ENCODE results near the gene SLC2A6.

The SLC2A6 gene

DNA sequence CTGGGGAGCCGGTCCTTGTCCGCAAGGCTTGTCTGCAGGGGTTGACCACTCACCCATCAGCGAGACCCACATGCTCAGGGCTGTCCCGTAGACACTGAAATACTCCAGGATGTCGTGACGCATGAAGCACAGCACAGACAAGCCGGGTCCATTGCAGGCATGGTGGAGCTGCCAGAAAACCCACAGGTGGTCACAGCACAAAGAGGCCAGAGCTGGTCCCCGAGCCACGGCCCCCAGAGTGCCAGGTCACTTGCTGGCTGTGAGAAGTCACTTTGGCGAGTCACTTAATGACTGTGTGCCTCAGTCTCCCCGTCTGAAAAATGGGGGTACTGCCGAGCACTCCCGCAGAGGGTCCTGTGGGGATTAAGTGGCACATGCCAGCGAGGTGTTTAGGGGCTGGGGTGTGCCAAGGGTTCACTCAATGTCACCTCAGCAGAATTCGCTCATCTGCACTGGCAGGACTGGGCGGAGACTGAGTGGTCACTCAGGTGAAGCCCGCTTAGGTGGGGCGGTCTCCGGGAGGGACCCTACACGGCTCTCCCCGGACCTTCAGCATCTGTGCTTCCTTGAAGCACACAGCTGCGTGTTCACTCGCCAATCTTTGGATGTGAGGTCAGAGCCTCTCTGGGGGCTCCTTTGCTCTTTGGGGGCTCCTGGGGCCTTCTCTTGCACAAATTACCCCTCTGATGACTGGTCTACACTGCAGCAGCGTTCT lies 41.4 kb upstream of the SLC2A6 start:
- no peaks in the 10 kb centered on the region for H3K9me3 Mint-ChIP-seq
- H3K27ac Mint-ChIP-seq = peak overlapping the region; percentile 54 to 92 (median 87)
- H3K27me3 Mint-ChIP-seq (ENCODE audit: low read depth) = peaks cover 4% of the 10 kb centered on the region
- H3K36me3 Mint-ChIP-seq (ENCODE audit: low read depth) = no peaks in the 10 kb centered on the region
- TF ChIP-seq CTCF (IDR thresholded peaks at IDR 0.05; ENCODE audit: unreplicated experiment in 3 of 3) = no peak
- peaks cover 61% of the 10 kb centered on the region for H3K4me1 Mint-ChIP-seq
- no peak overlapping the region for H3K4me3 Mint-ChIP-seq

DNA sequence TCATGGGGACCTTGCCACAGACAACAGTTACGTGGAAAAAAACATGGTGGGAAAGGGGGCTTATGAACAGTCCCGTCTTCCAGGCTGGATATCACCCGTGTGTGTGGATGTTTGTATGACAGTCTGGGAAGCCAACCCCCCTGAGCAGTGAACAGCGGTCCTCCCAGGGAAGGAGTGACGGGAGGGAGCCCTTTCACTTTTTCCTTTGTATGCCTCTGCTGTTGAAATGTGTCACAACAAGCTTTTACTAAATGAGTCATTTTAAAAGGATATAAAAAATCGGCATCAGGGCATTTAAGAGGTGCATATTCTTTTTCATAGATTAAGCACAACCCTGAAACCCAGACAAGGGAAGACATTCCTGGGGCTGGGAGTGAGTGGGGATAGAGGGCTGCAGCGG lies 40.8 kb upstream of the SLC2A6 start:
- Mint-ChIP-seq H3K36me3 (ENCODE audit: low read depth) (no peaks in the 10 kb centered on the region), H3K27me3 (ENCODE audit: low read depth) (peaks cover 4% of the 10 kb centered on the region), H3K4me3 (no peak overlapping the region), H3K9me3 (no peaks in the 10 kb centered on the region), H3K4me1 (peaks cover 61% of the 10 kb centered on the region), H3K27ac (peak overlapping the region; percentile 54 to 92 (median 71))
- no peak for TF ChIP-seq CTCF (IDR thresholded peaks at IDR 0.05; ENCODE audit: unreplicated experiment in 3 of 3)

DNA sequence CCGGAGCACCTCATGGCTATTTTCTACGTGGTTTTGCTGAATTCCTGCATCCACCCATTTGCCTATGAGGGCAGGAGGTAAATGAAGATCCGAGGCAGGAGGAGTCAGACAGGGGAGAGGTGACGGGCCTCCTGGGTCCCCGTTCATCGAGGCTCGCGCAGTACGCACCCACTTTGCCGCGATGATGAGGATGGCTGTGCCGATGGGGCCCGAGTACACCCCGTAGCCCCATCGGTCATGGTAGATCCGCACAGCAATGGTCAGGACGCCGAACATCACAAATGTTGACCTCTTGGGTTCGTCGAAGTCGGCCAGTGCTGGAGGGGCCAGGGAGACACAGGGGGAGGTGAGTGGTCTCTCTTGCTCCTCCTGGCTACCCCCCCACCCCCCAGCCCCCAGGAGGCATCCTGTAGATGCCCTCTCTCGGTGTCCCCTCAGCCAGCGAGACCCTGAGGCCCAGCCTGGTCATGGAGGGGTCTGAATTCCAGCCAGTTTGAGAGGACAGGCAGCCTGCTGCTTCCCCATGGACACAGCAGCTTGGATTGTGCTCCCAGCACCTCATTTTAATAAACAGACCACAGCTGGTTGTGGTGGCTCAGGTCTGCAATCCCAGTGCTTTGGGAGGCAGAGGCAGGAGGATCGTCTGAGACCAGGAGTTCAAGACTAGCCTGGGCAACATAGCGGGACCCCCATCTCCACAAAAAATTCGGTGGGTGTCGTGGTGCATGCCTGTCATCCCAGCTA lies 40.0 kb upstream of the SLC2A6 start:
- no peaks in the 10 kb centered on the region for H3K36me3 Mint-ChIP-seq (ENCODE audit: low read depth)

DNA sequence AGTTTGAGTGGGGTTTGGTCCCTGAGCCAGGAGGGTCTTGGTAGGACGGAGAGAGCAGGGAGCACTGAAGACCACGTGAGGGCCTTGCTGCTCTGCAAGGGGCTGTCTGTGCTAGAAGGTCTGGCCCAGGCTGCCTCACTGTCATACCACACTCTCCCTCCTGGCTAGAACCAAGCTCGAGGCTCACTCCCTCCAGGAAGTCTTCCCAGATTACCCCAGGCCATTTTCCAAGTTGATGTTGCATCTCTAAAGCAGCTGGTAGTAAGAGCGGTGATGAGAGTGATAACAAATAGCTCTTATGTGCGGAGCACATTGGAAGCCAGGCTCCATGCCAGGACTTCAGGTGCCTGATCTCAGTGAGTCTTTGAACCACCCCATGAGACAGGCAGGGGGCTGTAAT lies 39.3 kb upstream of the SLC2A6 start:
- Mint-ChIP-seq H3K4me1 (peaks cover 59% of the 10 kb centered on the region), H3K4me3 (no peak overlapping the region), H3K9me3 (no peaks in the 10 kb centered on the region), H3K27ac (peak overlapping the region in 2 of 3 experiments; percentile 22 to 64), H3K36me3 (ENCODE audit: low read depth) (no peaks in the 10 kb centered on the region), H3K27me3 (ENCODE audit: low read depth) (peaks cover 4% of the 10 kb centered on the region)
- TF ChIP-seq CTCF (IDR thresholded peaks at IDR 0.05; ENCODE audit: unreplicated experiment in 3 of 3) = no peak

More for the DNA sequence above, 40.0 kb upstream of the SLC2A6 start:
- Mint-ChIP-seq H3K27ac (peak overlapping the region in 2 of 3 experiments; percentile 22 to 92), H3K4me1 (peaks cover 60% of the 10 kb centered on the region), H3K9me3 (no peaks in the 10 kb centered on the region), H3K27me3 (ENCODE audit: low read depth) (peaks cover 4% of the 10 kb centered on the region), H3K4me3 (peak overlapping the region in 1 of 3 experiments; percentile 24)
- TF ChIP-seq CTCF (IDR thresholded peaks at IDR 0.05; ENCODE audit: unreplicated experiment in 3 of 3) = no peak

- H3K36me3 Mint-ChIP-seq (ENCODE audit: low read depth) = no peaks in the 10 kb centered on the region
- peaks cover 4% of the 10 kb centered on the region for H3K27me3 Mint-ChIP-seq (ENCODE audit: low read depth)
- TF ChIP-seq CTCF (IDR thresholded peaks at IDR 0.05; ENCODE audit: unreplicated experiment in 3 of 3) = no peak
- no peaks in the 10 kb centered on the region for H3K9me3 Mint-ChIP-seq
- peaks cover 54% of the 10 kb centered on the region for H3K4me1 Mint-ChIP-seq
- no peak overlapping the region for H3K27ac Mint-ChIP-seq
- H3K4me3 Mint-ChIP-seq = no peak overlapping the region
These were observed 38.8 kb upstream of the SLC2A6 start for GRCh38 chr9:133517711-133518110.
